ENCODE data around the gene CISTR. TPM values are rescaled to one million over a fixed set of nuclear protein-coding genes. Genes with fewer than 3 reads are reported as not detected.
"Not testable (repeated sequence)": the region's sequence is repeated elsewhere in the genome, so short reads cannot be mapped to it uniquely, and the experiment has no call there.

CISTR gene
- total RNA-seq, 1 donor from 2014 or later: not detected

GRCh38 chr12:53764615-53765014, 12.8 kb upstream of the CISTR start:
- peaks cover 3% of the 10 kb centered on the region for H3K9me3 Mint-ChIP-seq (ENCODE audit: unreplicated experiment)
- H3K27me3 ChIP-seq (ENCODE audit: insufficient read depth, low read length): peaks cover 41% of the 10 kb centered on the region
- H3K27me3 Mint-ChIP-seq (ENCODE audit: low read depth, unreplicated experiment): peaks cover 75% of the 10 kb centered on the region
- no peaks in the 10 kb centered on the region for H3K36me3 ChIP-seq (ENCODE audit: insufficient read depth, low read length)
- no peaks in the 10 kb centered on the region for H3K36me3 Mint-ChIP-seq (ENCODE audit: low read depth, unreplicated experiment)
- no peak overlapping the region for H3K4me3 ChIP-seq (ENCODE audit: insufficient read depth, low read depth, low read length)
- FAIRE-seq (no peak), DNase-seq (ENCODE audit: low read depth) (no peak)
- TF ChIP-seq CTCF (IDR thresholded peaks at IDR 0.05; ENCODE audit: insufficient read depth, low read depth, low read length) (no peak), EZH2 (IDR thresholded peaks at IDR 0.05; ENCODE audit: insufficient read depth, low read length) (no peak)
- H3K4me2 ChIP-seq (ENCODE audit: low read length): no peak overlapping the region
- no peak overlapping the region for H3K27ac Mint-ChIP-seq (ENCODE audit: unreplicated experiment)
- peaks cover 4% of the 10 kb centered on the region for H3K4me1 Mint-ChIP-seq (ENCODE audit: low read depth, unreplicated experiment)
- H3K27ac ChIP-seq (ENCODE audit: low read depth, low read length): no peak overlapping the region
- H3K79me2 ChIP-seq (ENCODE audit: insufficient read depth, low read length): no peaks in the 10 kb centered on the region
- H3K4me3 Mint-ChIP-seq (ENCODE audit: unreplicated experiment): no peak overlapping the region
- no peak overlapping the region for H3K9ac ChIP-seq (ENCODE audit: low read length)
- no peaks in the 10 kb centered on the region for H4K20me1 ChIP-seq (ENCODE audit: insufficient read depth, low read length)
- peaks cover 4% of the 10 kb centered on the region for H3K4me1 ChIP-seq (ENCODE audit: insufficient read depth, low read length)
- H2AFZ ChIP-seq (ENCODE audit: low read depth, low read length): no peak overlapping the region
- H3K9me3 ChIP-seq (ENCODE audit: insufficient read depth, low read depth, low read length): peaks cover 4% of the 10 kb centered on the region

GRCh38 chr12:53762793-53763192, 11.0 kb upstream of the CISTR start:
- not testable (repeated sequence) for H3K4me1 ChIP-seq (ENCODE audit: insufficient read depth, low read length); H3K36me3 ChIP-seq (ENCODE audit: insufficient read depth, low read length); H3K4me3 ChIP-seq (ENCODE audit: insufficient read depth, low read depth, low read length); H3K9ac ChIP-seq (ENCODE audit: low read length); H3K9me3 ChIP-seq (ENCODE audit: insufficient read depth, low read depth, low read length); H3K79me2 ChIP-seq (ENCODE audit: insufficient read depth, low read length); H2AFZ ChIP-seq (ENCODE audit: low read depth, low read length); H3K4me1 Mint-ChIP-seq (ENCODE audit: low read depth, unreplicated experiment); H3K36me3 Mint-ChIP-seq (ENCODE audit: low read depth, unreplicated experiment); H3K27ac ChIP-seq (ENCODE audit: low read depth, low read length); DNase-seq (ENCODE audit: low read depth); H3K27ac Mint-ChIP-seq (ENCODE audit: unreplicated experiment); H3K4me2 ChIP-seq (ENCODE audit: low read length); FAIRE-seq; H3K4me3 Mint-ChIP-seq (ENCODE audit: unreplicated experiment); H3K9me3 Mint-ChIP-seq (ENCODE audit: unreplicated experiment); H4K20me1 ChIP-seq (ENCODE audit: insufficient read depth, low read length)
- H3K27me3 ChIP-seq (ENCODE audit: insufficient read depth, low read length): peaks cover 59% of the 10 kb centered on the region
- peaks cover 82% of the 10 kb centered on the region for H3K27me3 Mint-ChIP-seq (ENCODE audit: low read depth, unreplicated experiment)

- H3K27me3 ChIP-seq (ENCODE audit: insufficient read depth, low read length): peaks cover 63% of the 10 kb centered on the region
- no peak overlapping the region for H3K27ac Mint-ChIP-seq (ENCODE audit: unreplicated experiment)
- H3K36me3 ChIP-seq (ENCODE audit: insufficient read depth, low read length): no peaks in the 10 kb centered on the region
- no peaks in the 10 kb centered on the region for H3K4me1 ChIP-seq (ENCODE audit: insufficient read depth, low read length)
- H3K9me3 ChIP-seq (ENCODE audit: insufficient read depth, low read depth, low read length): peaks cover 4% of the 10 kb centered on the region
- H3K27ac ChIP-seq (ENCODE audit: low read depth, low read length): no peak overlapping the region
- H3K79me2 ChIP-seq (ENCODE audit: insufficient read depth, low read length): no peaks in the 10 kb centered on the region
- H3K4me2 ChIP-seq (ENCODE audit: low read length): no peak overlapping the region
- TF ChIP-seq CTCF (IDR thresholded peaks at IDR 0.05; ENCODE audit: insufficient read depth, low read depth, low read length) (no peak), EZH2 (IDR thresholded peaks at IDR 0.05; ENCODE audit: insufficient read depth, low read length) (no peak)
- FAIRE-seq (no peak), DNase-seq (ENCODE audit: low read depth) (no peak)
- H3K9ac ChIP-seq (ENCODE audit: low read length): no peak overlapping the region
- H3K4me1 Mint-ChIP-seq (ENCODE audit: low read depth, unreplicated experiment): no peaks in the 10 kb centered on the region
- no peak overlapping the region for H2AFZ ChIP-seq (ENCODE audit: low read depth, low read length)
- peaks cover 71% of the 10 kb centered on the region for H3K27me3 Mint-ChIP-seq (ENCODE audit: low read depth, unreplicated experiment)
- H3K4me3 ChIP-seq (ENCODE audit: insufficient read depth, low read depth, low read length): no peak overlapping the region
- H4K20me1 ChIP-seq (ENCODE audit: insufficient read depth, low read length): no peaks in the 10 kb centered on the region
- H3K9me3 Mint-ChIP-seq (ENCODE audit: unreplicated experiment): peaks cover 5% of the 10 kb centered on the region
- no peak overlapping the region for H3K4me3 Mint-ChIP-seq (ENCODE audit: unreplicated experiment)
- H3K36me3 Mint-ChIP-seq (ENCODE audit: low read depth, unreplicated experiment): no peaks in the 10 kb centered on the region
Measured at GRCh38 chr12:53761306-53761705, 9.5 kb upstream of the CISTR start.

Data from astrocyte (in vitro differentiated cells and primary cell).